HAP-1 (cell line): ENCODE data around the gene SORCS2.

Experiments
- DNase-seq, 2 experiments: peaks; one replicate each; pipeline ENCODE4 v3.0.0-alpha.2; 2016 to 2020; ENCODE audit warnings: low spot score in 2 of 2
- H3K27me3 ChIP-seq: fragments of 250-450 bp; sonication (Bioruptor Pico); 2 replicates; pipeline ENCODE4 v1.5.1; 2020; ENCODE audit warnings: low read depth, mild to moderate bottlenecking, moderate library complexity
- H3K36me3 ChIP-seq: fragments of 250-450 bp; sonication (Bioruptor Pico); replicated peaks from 2 replicates; pipeline ENCODE4 v1.5.1; 2020; ENCODE audit warnings: mild to moderate bottlenecking
- H3K4me1 ChIP-seq: fragments of 250-450 bp; sonication (Bioruptor Pico); 2 replicates; pipeline ENCODE4 v1.5.1; 2020; ENCODE audit warnings: mild to moderate bottlenecking
- H3K4me3 ChIP-seq: fragments of 250-450 bp; sonication (Bioruptor Pico); 2 replicates; pipeline ENCODE4 v1.5.1; 2020; ENCODE audit warnings: mild to moderate bottlenecking, moderate library complexity
- H3K9me3 ChIP-seq: fragments of 250-450 bp; sonication (Bioruptor Pico); 2 replicates; pipeline ENCODE4 v1.5.1; 2020; ENCODE audit warnings: mild to moderate bottlenecking, moderate library complexity
- in situ Hi-C: fragments of 300-500 bp; cut with MboI; formaldehyde crosslinking; loops from 3 replicates; pipeline ENCODE4 v1.14.3; 2020; ENCODE audit warnings: low sequenced_read_pairs, inconsistent platforms, mixed read lengths

The SORCS2 gene

GRCh38 chr4:7192252-7193029, at the start of gene SORCS2:
Gene SORCS2, plus strand, starts transcription at chr4:7192538.
- no peaks in the 10 kb centered on the region for H3K4me1 ChIP-seq
- H3K36me3 ChIP-seq = no peaks in the 10 kb centered on the region
- DNase-seq = peak; percentile 46 to 74
- no peaks in the 10 kb centered on the region for H3K9me3 ChIP-seq
- H3K27me3 ChIP-seq = peaks cover 79% of the 10 kb centered on the region
- H3K4me3 ChIP-seq = 0 out of 2 replicates have a peak within 1 kb of the TSS, but pooled peaks have one; percentile 9
- in situ Hi-C loops = loop anchor here (25.0 kb wide), 1 partner anchor 520 kb away; no protein-coding TSS in a partner anchor

GRCh38 chr4:7144374-7145290, 47.7 kb upstream of the SORCS2 start:
- Histone ChIP-seq H3K27me3 (peaks cover 2% of the 10 kb centered on the region; the same call in 1 of the 2 replicates), H3K4me1 (no peaks in the 10 kb centered on the region), H3K9me3 (no peaks in the 10 kb centered on the region), H3K36me3 (no peaks in the 10 kb centered on the region), H3K4me3 (no peak overlapping the region)
- in situ Hi-C loops = no loop called here
- no peak for DNase-seq

DNA sequence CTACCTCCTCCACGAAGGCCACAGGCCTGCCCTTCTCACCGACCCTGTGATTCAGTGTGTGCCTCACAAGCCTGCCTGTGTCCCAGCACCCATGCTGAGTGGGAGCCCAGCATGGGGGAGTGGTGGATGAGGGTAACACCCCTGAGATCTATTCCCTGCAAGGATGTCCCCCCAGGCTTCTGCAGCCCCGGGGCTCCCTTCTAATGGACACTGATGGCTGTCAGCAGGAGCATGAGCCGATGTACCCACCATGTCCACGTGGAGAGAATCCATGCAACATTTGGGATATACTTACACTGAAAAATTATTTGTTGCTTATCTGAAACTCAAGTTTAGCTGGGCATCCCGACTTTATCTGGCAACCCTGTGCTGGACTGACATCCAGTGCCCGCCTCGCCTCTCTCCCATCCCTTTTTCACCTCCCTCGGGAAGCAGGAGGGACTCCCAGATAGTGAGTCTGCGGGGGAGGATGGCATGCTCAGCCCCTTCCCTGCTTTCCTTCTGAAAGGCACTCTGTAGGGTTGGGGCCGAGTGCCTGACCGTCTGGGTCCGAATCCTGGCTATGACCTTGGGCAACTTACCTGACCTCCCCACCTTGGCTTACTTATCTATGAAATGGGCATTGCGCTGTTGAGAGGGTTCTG, 46.9 kb upstream of the SORCS2 start:
- Histone ChIP-seq H3K9me3 (no peaks in the 10 kb centered on the region), H3K4me1 (no peaks in the 10 kb centered on the region), H3K36me3 (no peaks in the 10 kb centered on the region), H3K4me3 (no peak overlapping the region), H3K27me3 (peaks cover 2% of the 10 kb centered on the region; the same call in 1 of the 2 replicates)
- in situ Hi-C loops = no loop called here
- no peak for DNase-seq

DNA sequence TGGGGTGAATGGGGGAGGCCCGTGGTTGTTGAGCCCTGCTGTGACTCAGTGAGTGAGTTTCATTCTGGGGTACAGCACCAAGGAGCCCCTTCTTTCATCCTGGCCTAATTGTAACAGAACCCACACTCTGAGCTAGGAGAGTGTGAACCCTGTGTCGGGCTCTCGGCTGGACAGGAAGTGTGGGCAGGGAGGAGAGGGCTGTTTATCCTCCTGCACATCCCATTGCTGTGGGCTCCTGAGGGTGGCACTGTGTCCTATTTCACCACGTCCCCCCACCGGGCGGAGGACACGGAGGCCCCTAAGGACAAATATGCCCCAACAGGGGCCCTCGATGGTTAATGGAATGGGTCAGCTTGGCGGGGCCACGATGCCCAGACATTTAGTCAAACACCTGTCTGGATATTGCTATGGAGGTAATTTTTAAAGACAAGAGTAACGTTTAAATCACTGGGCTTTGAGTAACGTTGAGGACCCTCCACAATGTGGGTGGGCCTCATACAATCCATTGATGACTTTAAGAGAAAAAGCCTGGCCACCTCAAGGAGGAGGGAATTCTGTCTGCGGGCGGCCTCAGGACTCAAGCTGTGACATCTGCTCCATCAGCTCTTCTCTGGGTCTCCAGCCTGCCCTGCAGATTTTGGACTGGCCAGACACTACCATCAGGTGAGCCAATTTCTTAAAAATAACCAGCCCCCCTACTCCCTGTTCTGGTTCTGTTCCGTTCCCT, 46.1 kb upstream of the SORCS2 start:
- in situ Hi-C loops = no loop called here
- no peak for DNase-seq
- Histone ChIP-seq H3K4me1 (no peaks in the 10 kb centered on the region), H3K4me3 (no peak overlapping the region), H3K9me3 (no peaks in the 10 kb centered on the region), H3K36me3 (no peaks in the 10 kb centered on the region), H3K27me3 (peaks cover 2% of the 10 kb centered on the region; the same call in 1 of the 2 replicates)

- no peak for DNase-seq
- no peaks in the 10 kb centered on the region for H3K36me3 ChIP-seq
- H3K9me3 ChIP-seq = no peaks in the 10 kb centered on the region
- H3K27me3 ChIP-seq = peaks cover 2% of the 10 kb centered on the region; the same call in 1 of the 2 replicates
- no peaks in the 10 kb centered on the region for H3K4me1 ChIP-seq
- no peak overlapping the region for H3K4me3 ChIP-seq
- in situ Hi-C loops = no loop called here
These were observed 45.6 kb upstream of the SORCS2 start for GRCh38 chr4:7146786-7147115.

DNA sequence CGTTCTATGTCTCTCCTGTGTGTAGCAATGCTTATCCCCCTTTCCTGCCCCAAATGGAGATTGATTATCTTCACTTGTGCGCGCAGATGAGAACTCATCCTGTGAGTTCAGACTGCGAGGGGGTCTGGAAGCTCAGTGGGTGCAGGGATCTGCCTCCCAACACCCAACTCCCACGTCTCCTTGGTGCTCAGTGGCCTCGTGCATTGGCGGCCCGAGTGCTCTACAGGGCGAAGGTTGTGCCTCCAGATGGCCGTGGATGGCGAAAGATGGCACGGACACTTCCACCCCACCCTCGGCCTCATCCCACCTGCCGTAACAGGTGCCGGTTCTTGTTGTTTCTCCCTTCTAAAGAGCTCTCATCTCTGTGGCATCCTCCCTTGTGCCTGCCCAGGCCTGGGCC, 45.1 kb upstream of the SORCS2 start:
- no peak overlapping the region for H3K4me3 ChIP-seq
- H3K4me1 ChIP-seq = no peaks in the 10 kb centered on the region
- in situ Hi-C loops = no loop called here
- H3K9me3 ChIP-seq = no peaks in the 10 kb centered on the region
- H3K27me3 ChIP-seq = peaks cover 2% of the 10 kb centered on the region; the same call in 1 of the 2 replicates
- no peaks in the 10 kb centered on the region for H3K36me3 ChIP-seq
- DNase-seq = no peak

DNA sequence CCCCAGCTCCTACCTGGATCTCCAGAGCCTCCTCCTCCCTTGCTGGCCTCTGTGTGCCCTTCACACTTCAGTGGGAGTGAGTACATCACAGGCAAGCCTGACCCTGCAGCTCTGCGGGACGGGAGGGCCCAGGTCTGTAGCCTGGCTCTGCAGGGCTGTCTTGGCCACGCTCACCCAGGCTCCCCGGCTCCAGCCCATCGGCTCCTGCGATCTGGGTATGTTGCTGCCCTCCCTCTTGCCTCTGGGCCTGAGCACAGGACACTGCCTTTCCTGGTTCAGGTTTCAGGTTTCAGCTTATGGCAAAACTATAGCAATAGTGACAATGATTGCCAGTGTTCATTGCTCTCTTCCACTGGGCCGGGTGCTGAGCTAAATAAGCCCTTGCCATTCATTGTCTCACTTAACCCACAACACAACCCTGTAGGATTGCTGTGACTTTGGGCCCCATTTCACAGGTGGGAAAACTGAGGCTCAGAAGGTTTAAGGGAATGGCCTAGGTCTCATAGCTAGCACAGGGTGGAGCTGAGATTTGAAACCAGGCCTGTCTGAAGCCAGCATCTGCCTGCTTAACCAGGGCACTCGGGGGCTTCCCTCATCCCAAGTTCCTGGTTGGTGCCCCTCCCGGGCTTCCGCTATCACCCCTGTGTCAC, 44.6 kb upstream of the SORCS2 start:
- H3K27me3 ChIP-seq = peaks cover 2% of the 10 kb centered on the region; the same call in 1 of the 2 replicates

DNA sequence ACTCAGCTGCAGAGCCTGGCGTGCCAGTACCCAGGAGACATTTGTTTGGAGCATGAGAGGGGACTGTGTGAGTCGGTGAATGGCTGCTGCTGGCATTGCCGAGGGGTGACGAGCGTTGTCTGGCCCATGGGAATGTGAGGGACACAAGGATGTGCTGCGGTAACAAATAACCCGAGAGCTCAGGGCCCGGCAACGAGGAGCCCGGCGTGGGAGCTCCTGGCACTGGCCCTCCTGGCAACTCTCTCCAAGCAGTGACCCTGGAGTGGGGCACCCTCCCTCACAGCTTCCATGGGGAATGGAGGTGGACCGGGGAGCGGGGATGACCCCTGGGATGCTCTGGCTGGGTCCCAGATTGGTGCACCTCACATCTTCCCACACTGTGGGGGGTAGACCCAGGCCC, 44.0 kb upstream of the SORCS2 start:
- Histone ChIP-seq H3K4me1 (no peaks in the 10 kb centered on the region), H3K4me3 (no peak overlapping the region), H3K27me3 (peaks cover 2% of the 10 kb centered on the region; the same call in 1 of the 2 replicates), H3K9me3 (no peaks in the 10 kb centered on the region), H3K36me3 (no peaks in the 10 kb centered on the region)
- in situ Hi-C loops = no loop called here
- no peak for DNase-seq

More for the DNA sequence above, 44.6 kb upstream of the SORCS2 start:
- Histone ChIP-seq H3K9me3 (no peaks in the 10 kb centered on the region), H3K4me3 (no peak overlapping the region), H3K36me3 (no peaks in the 10 kb centered on the region), H3K4me1 (no peaks in the 10 kb centered on the region)
- no peak for DNase-seq
- in situ Hi-C loops = no loop called here

GRCh38 chr4:7150036-7150635, 42.2 kb upstream of the SORCS2 start:
- in situ Hi-C loops = no loop called here
- Histone ChIP-seq H3K36me3 (no peaks in the 10 kb centered on the region), H3K4me1 (no peaks in the 10 kb centered on the region), H3K9me3 (no peaks in the 10 kb centered on the region), H3K27me3 (peaks cover 2% of the 10 kb centered on the region; the same call in 1 of the 2 replicates), H3K4me3 (no peak overlapping the region)
- DNase-seq = no peak

- no peak for DNase-seq
- Histone ChIP-seq H3K36me3 (no peaks in the 10 kb centered on the region), H3K4me1 (no peaks in the 10 kb centered on the region), H3K4me3 (no peak overlapping the region), H3K27me3 (no peaks in the 10 kb centered on the region), H3K9me3 (no peaks in the 10 kb centered on the region)
- in situ Hi-C loops = no loop called here
These were observed 40.6 kb upstream of the SORCS2 start for GRCh38 chr4:7151668-7152227.

DNA sequence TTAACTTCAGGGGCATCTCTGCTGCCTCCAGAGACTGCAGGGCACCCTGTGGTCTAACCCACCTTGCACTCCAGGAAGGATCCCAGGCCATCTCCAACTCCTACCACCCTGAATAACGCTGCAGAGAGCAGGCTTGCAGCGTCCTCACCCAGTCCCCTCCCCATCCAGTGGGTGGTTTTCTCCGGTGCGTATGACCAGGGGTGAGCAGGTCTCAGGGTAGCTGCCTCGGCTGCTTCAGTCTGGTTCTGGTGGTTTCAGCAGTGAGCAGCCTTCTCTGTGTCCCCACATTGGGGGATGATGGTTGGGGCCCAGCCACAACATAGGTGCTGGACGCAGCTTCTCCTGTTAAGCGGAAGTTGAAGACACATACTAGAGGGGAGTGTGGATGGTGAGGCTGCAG, 38.6 kb upstream of the SORCS2 start:
- in situ Hi-C loops = no loop called here
- H3K4me3 ChIP-seq = no peak overlapping the region
- H3K36me3 ChIP-seq = no peaks in the 10 kb centered on the region
- H3K4me1 ChIP-seq = no peaks in the 10 kb centered on the region
- no peak for DNase-seq
- no peaks in the 10 kb centered on the region for H3K9me3 ChIP-seq
- H3K27me3 ChIP-seq = no peaks in the 10 kb centered on the region

DNA sequence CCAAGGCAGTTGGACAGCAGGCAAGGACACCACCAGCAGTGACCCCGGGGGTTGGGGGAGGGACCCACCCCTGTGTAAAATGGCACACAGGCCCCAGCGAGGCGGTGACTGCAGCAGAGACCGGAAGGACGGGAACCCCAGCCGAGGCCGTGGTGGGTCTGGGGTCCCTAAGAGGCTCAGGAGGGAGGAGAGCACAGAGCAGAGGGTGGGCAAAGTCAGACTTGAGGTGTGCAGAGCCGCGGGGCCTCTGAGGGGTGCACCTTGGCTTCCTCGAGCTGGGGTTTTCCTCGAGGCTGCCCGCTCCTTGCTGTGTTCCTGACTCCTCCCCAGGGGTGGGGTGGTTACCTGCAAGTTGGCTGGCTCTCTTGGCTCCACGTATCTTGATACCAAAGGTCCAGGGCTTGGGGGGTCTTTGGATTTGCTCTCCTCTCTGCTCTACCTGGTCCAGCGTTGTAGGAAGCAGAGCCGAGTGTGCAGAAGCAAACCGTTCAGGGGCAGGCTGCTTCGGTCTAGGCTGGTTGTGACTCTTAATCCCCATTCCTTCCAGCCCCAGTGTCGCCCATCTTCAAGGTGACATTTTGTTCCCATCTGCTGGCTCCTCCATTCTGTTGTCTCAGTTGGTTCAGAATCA, 37.9 kb upstream of the SORCS2 start:
- Histone ChIP-seq H3K9me3 (no peaks in the 10 kb centered on the region), H3K36me3 (no peaks in the 10 kb centered on the region), H3K4me3 (no peak overlapping the region), H3K4me1 (no peaks in the 10 kb centered on the region), H3K27me3 (no peaks in the 10 kb centered on the region)
- no peak for DNase-seq
- in situ Hi-C loops = no loop called here
